Left lung (tissue), 10 donors: ENCODE data around the gene CLASP1. TPM values are rescaled to one million over a fixed set of nuclear protein-coding genes. Genes with fewer than 3 reads are reported as not detected.

Experiments
- ATAC-seq: fragments of 200-7000 bp; cut with Tn5 transposase; one replicate; pipeline ENCODE4 v1.9.1; 2020; ENCODE audit warnings: moderate library complexity
- DNase-seq, 4 donors: peaks; one replicate each; pipeline ENCODE4 v3.0.0-alpha.2; 2013 to 2020
- H3K27ac ChIP-seq, 2 donors: fragments of 200-600 bp; sonication (generic) in 1 of 2; one replicate each; pipeline versions ENCODE4 v1.5.0 to v1.8.0; 2020 to 2021
- H3K27me3 ChIP-seq, 2 donors: fragments of 200-600 bp; sonication (generic) in 1 of 2; one replicate each; pipeline versions ENCODE4 v1.5.0 to v1.8.0; 2020 to 2021
- H3K36me3 ChIP-seq, 2 donors: fragments of 200-600 bp; sonication (generic) in 1 of 2; one replicate each; pipeline versions ENCODE4 v1.5.0 to v1.8.0; 2020 to 2021
- H3K4me1 ChIP-seq, 2 donors: fragments of 200-600 bp; one replicate each; pipeline ENCODE4 v1.8.0; 2021
- H3K4me3 ChIP-seq, 2 donors: fragments of 200-600 bp; sonication (generic) in 1 of 2; one replicate each; pipeline versions ENCODE4 v1.5.0 to v1.8.0; 2020 to 2021; ENCODE audit warnings: mild to moderate bottlenecking in 1 of 2
- H3K9me3 ChIP-seq, 2 donors: fragments of 200-600 bp; sonication (generic) in 1 of 2; one replicate each; pipeline versions ENCODE4 v1.5.0 to v1.8.0; 2020 to 2021
- CTCF ChIP-seq, 2 donors: fragments of 200-600 bp; sonication (generic) in 1 of 2; IDR thresholded peaks; one replicate each; pipeline versions ENCODE4 v1.5.0 to v1.8.0; 2021; ENCODE audit warnings: antibody characterized with exemption in 2 of 2
- intact Hi-C, 2 donors: fragments of 100-400 bp; cut with DNase I; formaldehyde crosslinking; loops; one replicate each; pipeline versions ENCODE4 v1.11.2 to v1.14.2; 2022
- polyA plus RNA-seq, 6 donors: library from polyadenylated mRNA; unstranded; fragments of 120-200 nt; gene quantifications; one replicate each; pipeline ENCODE4 v1.2.1, GENCODE V29; 2013; ENCODE audit not compliant: insufficient read length in 6 of 6
- total RNA-seq, 2 donors: library from RNA; stranded (reverse); fragmentation: NEBNext Ultra II Directional; extraction: Animal tissue kit (Norgen Biotek cat#: 25700); gene quantifications; one replicate each; pipeline ENCODE4 v1.2.1, GENCODE V29; 2021
- donor health status: DM: no; HTN: yes; CAD: no.
- donor health status: DM: no; HTN: no; CAD: no.

Gene CLASP1
- total and polyA plus RNA-seq, 8 donors = 42.9 to 52.1 (median 48.7) TPM

GRCh38 chr2:121363632-121364420 is 285.4 kb downstream of the CLASP1 start:
- ATAC-seq (no peak), DNase-seq (no peak)
- intact Hi-C loops = no loop called here
- no peaks in the 10 kb centered on the region for H3K9me3 ChIP-seq
- H3K36me3 ChIP-seq = peaks cover 0 to 96% of the 10 kb centered on the region in 2 donors
- no peaks in the 10 kb centered on the region for H3K4me1 ChIP-seq
- no peak overlapping the region for H3K4me3 ChIP-seq
- TF ChIP-seq CTCF (IDR thresholded peaks at IDR 0.05) = no peak
- H3K27ac ChIP-seq = no peak overlapping the region
- no peaks in the 10 kb centered on the region for H3K27me3 ChIP-seq

- TF ChIP-seq CTCF (IDR thresholded peaks at IDR 0.05) = no peak
- Histone ChIP-seq H3K27ac (no peak overlapping the region), H3K27me3 (no peaks in the 10 kb centered on the region), H3K36me3 (peaks cover 0 to 96% of the 10 kb centered on the region in 2 donors), H3K9me3 (no peaks in the 10 kb centered on the region), H3K4me3 (no peak overlapping the region), H3K4me1 (no peaks in the 10 kb centered on the region)
- no peak for DNase-seq
- no peak for ATAC-seq
- intact Hi-C loops = no loop called here
Observed at GRCh38 chr2:121362774-121363173, 286.5 kb downstream of the CLASP1 start.

GRCh38 chr2:121362226-121362625 is 287.0 kb downstream of the CLASP1 start:
- TF ChIP-seq CTCF (IDR thresholded peaks at IDR 0.05) = no peak
- intact Hi-C loops = no loop called here
- Histone ChIP-seq H3K4me1 (no peaks in the 10 kb centered on the region), H3K9me3 (no peaks in the 10 kb centered on the region), H3K27ac (no peak overlapping the region), H3K36me3 (peaks cover 0 to 96% of the 10 kb centered on the region in 2 donors), H3K27me3 (no peaks in the 10 kb centered on the region), H3K4me3 (no peak overlapping the region)
- DNase-seq = no peak
- ATAC-seq = no peak

- Histone ChIP-seq H3K4me3 (no peak overlapping the region), H3K27ac (no peak overlapping the region), H3K36me3 (peaks cover 0 to 88% of the 10 kb centered on the region in 2 donors), H3K9me3 (no peaks in the 10 kb centered on the region), H3K27me3 (no peaks in the 10 kb centered on the region), H3K4me1 (no peaks in the 10 kb centered on the region)
- peak in 2 of 4 donors; percentile 33 to 65 for DNase-seq
- intact Hi-C loops = no loop called here
- TF ChIP-seq CTCF (IDR thresholded peaks at IDR 0.05) = no peak
- ATAC-seq = peak; percentile 85
Observed at GRCh38 chr2:121360566-121361300, 288.5 kb downstream of the CLASP1 start.
